ENCODE data around the gene DNAH6. TPM values are rescaled to one million over a fixed set of nuclear protein-coding genes. Genes with fewer than 3 reads are reported as not detected.

DNAH6 gene
- total RNA-seq, 4 donors from 2014 or later = 1.00 to 2.9 (median 2.1) TPM

DNA sequence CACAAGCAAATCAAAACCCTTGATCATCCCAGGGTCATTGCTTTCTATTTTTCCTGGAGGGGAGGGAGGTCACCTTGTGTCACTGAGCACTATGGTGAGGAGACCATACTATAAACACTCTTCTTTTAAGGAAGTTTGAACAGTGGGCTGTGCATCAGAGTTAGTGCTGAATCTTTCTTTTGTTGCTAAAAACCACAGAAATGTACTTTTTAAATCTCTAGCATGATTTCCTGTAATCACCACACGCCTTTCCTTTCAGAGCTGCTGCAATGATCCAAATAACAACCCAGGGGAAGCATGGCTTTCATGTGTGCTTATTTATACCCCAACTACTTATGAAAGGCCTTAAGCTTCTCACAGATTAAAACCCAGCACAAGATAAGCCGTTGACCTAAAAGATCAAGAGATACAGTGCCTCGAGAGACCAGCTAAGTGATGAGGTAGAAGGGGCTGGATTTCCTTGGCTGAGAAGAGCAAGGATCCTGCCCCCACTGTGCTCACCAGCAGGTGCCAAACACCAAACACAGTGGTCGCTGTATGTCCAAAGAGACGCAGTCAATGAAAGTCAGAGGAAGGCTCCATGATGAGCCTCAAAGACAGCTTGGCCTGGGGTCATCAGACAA, 329.9 kb downstream of the DNAH6 start:
- intact Hi-C loops (cut with DNase I; ENCODE audit: low total_unique reads) = no loop called here
- no peak overlapping the region for H3K4me3 ChIP-seq
- 29 to 44% methylated on average over 1 to 5 of the region's 5 CpGs for WGBS, 2 donors (ENCODE audit: low coverage in 1 of 2)
- no peak for DNase-seq
- in situ Hi-C loops (cut with MboI; ENCODE audit: low pct_ligation_motif_present in 1 of 4, low pct_unique_long_range_greater_than_20kb in 1 of 4, low sequenced_read_pairs in 3 of 4) = no loop called here
- peaks cover 0 to 17% (median 8%) of the 10 kb centered on the region in 4 donors for H3K4me1 ChIP-seq
- H3K36me3 ChIP-seq = no peaks in the 10 kb centered on the region
- H3K9me3 ChIP-seq = no peaks in the 10 kb centered on the region
- H3K27ac ChIP-seq = peak overlapping the region; percentile 36 to 69 (median 58)
- no peaks in the 10 kb centered on the region for H3K27me3 ChIP-seq
- TF ChIP-seq, protein P1, sequence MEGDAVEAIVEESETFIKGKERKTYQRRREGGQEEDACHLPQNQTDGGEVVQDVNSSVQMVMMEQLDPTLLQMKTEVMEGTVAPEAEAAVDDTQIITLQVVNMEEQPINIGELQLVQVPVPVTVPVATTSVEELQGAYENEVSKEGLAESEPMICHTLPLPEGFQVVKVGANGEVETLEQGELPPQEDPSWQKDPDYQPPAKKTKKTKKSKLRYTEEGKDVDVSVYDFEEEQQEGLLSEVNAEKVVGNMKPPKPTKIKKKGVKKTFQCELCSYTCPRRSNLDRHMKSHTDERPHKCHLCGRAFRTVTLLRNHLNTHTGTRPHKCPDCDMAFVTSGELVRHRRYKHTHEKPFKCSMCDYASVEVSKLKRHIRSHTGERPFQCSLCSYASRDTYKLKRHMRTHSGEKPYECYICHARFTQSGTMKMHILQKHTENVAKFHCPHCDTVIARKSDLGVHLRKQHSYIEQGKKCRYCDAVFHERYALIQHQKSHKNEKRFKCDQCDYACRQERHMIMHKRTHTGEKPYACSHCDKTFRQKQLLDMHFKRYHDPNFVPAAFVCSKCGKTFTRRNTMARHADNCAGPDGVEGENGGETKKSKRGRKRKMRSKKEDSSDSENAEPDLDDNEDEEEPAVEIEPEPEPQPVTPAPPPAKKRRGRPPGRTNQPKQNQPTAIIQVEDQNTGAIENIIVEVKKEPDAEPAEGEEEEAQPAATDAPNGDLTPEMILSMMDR (IDR thresholded peaks at IDR 0.05) = no peak
- TF ChIP-seq EP300 (IDR thresholded peaks at IDR 0.05; ENCODE audit: low read depth) (no peak), POLR2AphosphoS5 (IDR thresholded peaks at IDR 0.05) (no peak), POLR2A (IDR thresholded peaks at IDR 0.05) (no peak)

DNA sequence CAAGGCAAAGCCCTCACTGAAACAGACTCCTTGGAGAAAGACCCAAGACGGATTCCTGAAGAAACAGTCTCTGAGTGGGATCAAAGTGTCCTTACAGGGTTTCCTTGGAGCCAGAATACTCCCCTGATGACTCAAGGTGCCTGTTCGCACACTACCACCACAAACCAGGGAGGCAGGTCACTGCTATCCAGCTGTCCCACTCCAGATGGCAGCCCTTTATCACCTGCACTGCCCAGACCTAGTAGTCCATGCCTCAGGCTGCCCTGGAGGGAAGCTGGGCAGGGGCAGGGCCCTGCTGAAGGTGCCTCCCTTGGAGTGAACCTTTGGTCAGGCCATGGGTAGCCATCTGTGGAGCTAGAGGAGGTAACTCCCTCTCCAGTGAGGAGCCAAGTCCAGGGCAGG, 330.4 kb downstream of the DNAH6 start:
- H3K4me1 ChIP-seq = peaks cover 0 to 17% (median 8%) of the 10 kb centered on the region in 4 donors
- intact Hi-C loops (cut with DNase I; ENCODE audit: low total_unique reads) (no loop called here), in situ Hi-C loops (cut with MboI; ENCODE audit: low pct_ligation_motif_present in 1 of 4, low pct_unique_long_range_greater_than_20kb in 1 of 4, low sequenced_read_pairs in 3 of 4) (no loop called here)
- H3K27ac ChIP-seq = peak overlapping the region; percentile 36 to 69 (median 58)
- WGBS, 2 donors (ENCODE audit: low coverage in 1 of 2) = 90% methylated on average over 2 of the region's 2 CpGs; no CpG with 5 or more reads in 1 of the 2 donors
- H3K36me3 ChIP-seq = no peaks in the 10 kb centered on the region
- H3K4me3 ChIP-seq = no peak overlapping the region
- TF ChIP-seq POLR2AphosphoS5 (IDR thresholded peaks at IDR 0.05) (peak in 1 of 3 donors; percentile 18), EP300 (IDR thresholded peaks at IDR 0.05; ENCODE audit: low read depth) (no peak)
- TF ChIP-seq, protein P1 (IDR thresholded peaks at IDR 0.05) = no peak
- H3K9me3 ChIP-seq = no peaks in the 10 kb centered on the region
- H3K27me3 ChIP-seq = no peaks in the 10 kb centered on the region
- DNase-seq = peak; percentile 54

DNA sequence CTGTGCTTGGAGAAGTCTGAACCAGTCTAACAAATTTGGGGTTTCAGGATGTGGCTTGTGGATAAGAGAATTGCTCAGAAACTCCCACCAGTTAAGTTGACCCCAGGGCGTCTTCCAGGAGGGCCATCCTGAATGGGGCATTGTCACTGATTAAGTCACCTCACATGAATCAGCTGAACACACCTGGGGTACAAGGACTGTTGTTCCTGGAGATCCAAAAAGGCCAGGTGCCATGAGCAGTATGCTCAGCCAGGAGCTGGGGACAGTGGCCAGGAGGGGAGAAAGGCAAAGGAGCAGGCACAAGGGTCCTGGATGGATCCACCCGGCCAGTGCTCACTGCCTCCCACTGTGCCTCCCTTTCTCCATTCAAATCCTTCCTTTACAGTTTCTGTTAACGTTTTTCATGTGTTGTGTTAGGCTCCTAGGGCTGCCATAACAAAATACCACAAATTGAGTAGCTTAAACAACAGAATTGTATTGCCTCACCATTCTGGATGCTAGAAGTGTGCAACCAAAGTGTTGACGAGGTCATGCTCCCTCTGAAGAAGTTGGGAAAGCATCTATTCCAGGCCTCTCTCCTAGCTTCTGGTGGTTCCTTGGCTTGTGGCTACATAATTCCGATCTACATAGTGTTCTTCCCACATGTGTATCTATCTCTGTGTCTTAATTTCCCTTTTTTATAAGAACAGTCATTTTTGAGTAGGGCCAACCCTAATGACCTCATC, 331.2 kb downstream of the DNAH6 start:
- intact Hi-C loops (cut with DNase I; ENCODE audit: low total_unique reads) (no loop called here), in situ Hi-C loops (cut with MboI; ENCODE audit: low pct_ligation_motif_present in 1 of 4, low pct_unique_long_range_greater_than_20kb in 1 of 4, low sequenced_read_pairs in 3 of 4) (no loop called here)
- Histone ChIP-seq H3K4me1 (peaks cover 0 to 17% (median 8%) of the 10 kb centered on the region in 4 donors), H3K36me3 (no peaks in the 10 kb centered on the region), H3K27me3 (no peaks in the 10 kb centered on the region), H3K4me3 (no peak overlapping the region), H3K27ac (peak overlapping the region; percentile 11 to 62 (median 45)), H3K9me3 (no peaks in the 10 kb centered on the region)
- 75 to 83% methylated on average over 3 to 5 of the region's 5 CpGs for WGBS, 2 donors (ENCODE audit: low coverage in 1 of 2)
- TF ChIP-seq POLR2AphosphoS5 (IDR thresholded peaks at IDR 0.05) = no peak
- TF ChIP-seq, protein P1 (IDR thresholded peaks at IDR 0.05) = no peak
- TF ChIP-seq EP300 (IDR thresholded peaks at IDR 0.05; ENCODE audit: low read depth) = no peak
- no peak for TF ChIP-seq POLR2A (IDR thresholded peaks at IDR 0.05)
- no peak for DNase-seq

DNA sequence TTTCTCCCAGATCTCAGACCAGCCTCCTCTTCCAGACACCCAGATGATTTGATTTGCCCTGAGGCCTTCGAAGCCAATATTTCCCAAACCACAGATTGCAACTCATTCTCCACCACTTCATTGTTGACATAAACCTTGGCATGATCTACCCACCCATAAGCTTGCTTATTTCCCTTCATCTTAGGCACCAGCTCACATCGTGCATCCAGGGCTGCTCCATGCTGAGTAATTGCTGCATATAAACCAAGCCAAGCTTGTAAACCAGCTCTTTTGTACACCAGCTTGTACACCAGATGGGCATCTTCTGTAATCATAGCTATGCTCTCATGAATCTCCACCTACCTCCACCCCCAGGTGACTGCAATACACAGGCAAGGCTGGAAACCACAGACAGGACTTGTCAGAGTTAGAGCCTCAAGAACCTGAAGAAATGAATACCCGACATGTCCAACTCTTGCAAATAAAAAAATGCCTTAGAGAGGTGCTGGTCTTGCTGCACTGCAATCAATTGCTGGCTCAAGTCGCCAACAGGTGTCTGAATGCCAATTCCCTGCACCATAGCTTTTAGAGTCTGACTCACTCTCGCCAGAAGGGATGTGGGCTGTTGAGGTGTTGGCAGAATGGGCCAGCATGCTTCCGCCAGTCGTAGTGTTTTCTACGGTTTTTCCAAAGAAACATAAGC, 333.1 kb downstream of the DNAH6 start:
- TF ChIP-seq EP300 (IDR thresholded peaks at IDR 0.05; ENCODE audit: low read depth) = no peak
- TF ChIP-seq, protein P1 (IDR thresholded peaks at IDR 0.05) = no peak
- TF ChIP-seq POLR2AphosphoS5 (IDR thresholded peaks at IDR 0.05) = peak in 1 of 3 donors; percentile 25
- TF ChIP-seq POLR2A (IDR thresholded peaks at IDR 0.05) = no peak
- no peak for DNase-seq
- Histone ChIP-seq H3K36me3 (no peaks in the 10 kb centered on the region), H3K9me3 (no peaks in the 10 kb centered on the region), H3K4me3 (no peak overlapping the region), H3K4me1 (peaks cover 0 to 17% (median 8%) of the 10 kb centered on the region in 4 donors), H3K27ac (peak overlapping the region in 2 of 4 donors; percentile 1 to 24), H3K27me3 (no peaks in the 10 kb centered on the region)
- in situ Hi-C loops (cut with MboI; ENCODE audit: low pct_ligation_motif_present in 1 of 4, low pct_unique_long_range_greater_than_20kb in 1 of 4, low sequenced_read_pairs in 3 of 4) (no loop called here), intact Hi-C loops (cut with DNase I; ENCODE audit: low total_unique reads) (loop anchor here (1.0 kb wide), 1 partner anchor 26 kb away; no protein-coding TSS in a partner anchor)
- WGBS, 2 donors (ENCODE audit: low coverage in 1 of 2) = 65 to 84% methylated on average over 5 to 8 of the region's 8 CpGs

Data from transverse colon (tissue), 4 donors.